Upper lobe of right lung (tissue), 1 donor: ENCODE measurements around the gene EYA3. TPM values are rescaled to one million over a fixed set of nuclear protein-coding genes. Genes with fewer than 3 reads are reported as not detected.
A peak's percentile ranks its signal among the peaks of the same experiment; 100 is the strongest.

ENCODE experiments used
- ATAC-seq: fragments of 200-7000 bp; cut with Tn5 transposase; one replicate; pipeline ENCODE4 v1.9.1; 2020; ENCODE audit warnings: mild to moderate bottlenecking, moderate library complexity
- DNase-seq: peaks from one replicate; pipeline ENCODE4 v3.0.0-alpha.2; 2020
- H3K27ac ChIP-seq: fragments of 200-600 bp; one replicate; pipeline ENCODE4 v1.8.0; 2022
- H3K27me3 ChIP-seq: fragments of 200-600 bp; one replicate; pipeline ENCODE4 v1.8.0; 2022; ENCODE audit warnings: mild to moderate bottlenecking
- H3K36me3 ChIP-seq: fragments of 200-600 bp; one replicate; pipeline ENCODE4 v1.8.0; 2022
- H3K4me1 ChIP-seq: fragments of 200-600 bp; one replicate; pipeline ENCODE4 v1.8.0; 2022
- H3K4me3 ChIP-seq: fragments of 200-600 bp; one replicate; pipeline ENCODE4 v1.8.0; 2022; ENCODE audit warnings: mild to moderate bottlenecking
- H3K9me3 ChIP-seq: fragments of 200-600 bp; one replicate; pipeline ENCODE4 v1.8.0; 2022
- intact Hi-C: fragments of 100-400 bp; cut with DNase I; formaldehyde crosslinking; loops from one replicate; pipeline ENCODE4 v1.11.0; 2022
- total RNA-seq: library from RNA; stranded (reverse); fragmentation: NEBNext Ultra II Directional; extraction: Animal tissue kit (Norgen Biotek cat#: 25700); gene quantifications from one replicate; pipeline ENCODE4 v1.2.1, GENCODE V29; 2021
- TF ChIP-seq, protein P1 (sequence below): fragments of 200-600 bp; IDR thresholded peaks from one replicate; pipeline ENCODE4 v1.8.0; 2022; ENCODE audit warnings: antibody characterized with exemption
- donor health status: DM: no; HTN: yes; CAD: no; lungs with severe emphysema.

Gene EYA3
- total RNA-seq, 1 donor from 2014 or later: 21.0 TPM

DNA sequence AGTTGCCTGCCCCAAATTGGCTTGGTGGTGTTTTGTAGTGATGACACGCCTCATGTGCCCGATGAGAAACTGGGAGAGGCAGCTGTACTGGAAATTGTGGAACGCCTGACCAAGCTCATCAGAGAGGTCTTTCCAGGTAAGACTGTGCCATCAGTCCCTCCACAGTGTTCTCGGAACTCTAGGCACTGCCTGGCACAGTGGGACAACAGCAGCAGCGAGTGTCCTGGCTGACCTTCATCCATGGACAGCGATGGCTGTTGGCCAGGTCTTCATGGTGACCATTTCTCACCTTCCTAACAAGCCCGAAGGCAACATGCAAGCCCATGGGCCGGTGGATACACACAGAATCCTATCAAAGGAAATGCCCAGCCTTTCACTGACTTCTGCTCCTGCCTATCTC is 139.4 kb downstream of the EYA3 start:
- Histone ChIP-seq H3K4me1 (peaks cover under 1% of the 10 kb centered on the region), H3K4me3 (no peak overlapping the region), H3K27ac (no peak overlapping the region), H3K36me3 (no peaks in the 10 kb centered on the region), H3K27me3 (no peaks in the 10 kb centered on the region), H3K9me3 (no peaks in the 10 kb centered on the region)
- no peak for DNase-seq
- TF ChIP-seq, protein P1, sequence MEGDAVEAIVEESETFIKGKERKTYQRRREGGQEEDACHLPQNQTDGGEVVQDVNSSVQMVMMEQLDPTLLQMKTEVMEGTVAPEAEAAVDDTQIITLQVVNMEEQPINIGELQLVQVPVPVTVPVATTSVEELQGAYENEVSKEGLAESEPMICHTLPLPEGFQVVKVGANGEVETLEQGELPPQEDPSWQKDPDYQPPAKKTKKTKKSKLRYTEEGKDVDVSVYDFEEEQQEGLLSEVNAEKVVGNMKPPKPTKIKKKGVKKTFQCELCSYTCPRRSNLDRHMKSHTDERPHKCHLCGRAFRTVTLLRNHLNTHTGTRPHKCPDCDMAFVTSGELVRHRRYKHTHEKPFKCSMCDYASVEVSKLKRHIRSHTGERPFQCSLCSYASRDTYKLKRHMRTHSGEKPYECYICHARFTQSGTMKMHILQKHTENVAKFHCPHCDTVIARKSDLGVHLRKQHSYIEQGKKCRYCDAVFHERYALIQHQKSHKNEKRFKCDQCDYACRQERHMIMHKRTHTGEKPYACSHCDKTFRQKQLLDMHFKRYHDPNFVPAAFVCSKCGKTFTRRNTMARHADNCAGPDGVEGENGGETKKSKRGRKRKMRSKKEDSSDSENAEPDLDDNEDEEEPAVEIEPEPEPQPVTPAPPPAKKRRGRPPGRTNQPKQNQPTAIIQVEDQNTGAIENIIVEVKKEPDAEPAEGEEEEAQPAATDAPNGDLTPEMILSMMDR: no peak
- intact Hi-C loops: no loop called here
- ATAC-seq: no peak

DNA sequence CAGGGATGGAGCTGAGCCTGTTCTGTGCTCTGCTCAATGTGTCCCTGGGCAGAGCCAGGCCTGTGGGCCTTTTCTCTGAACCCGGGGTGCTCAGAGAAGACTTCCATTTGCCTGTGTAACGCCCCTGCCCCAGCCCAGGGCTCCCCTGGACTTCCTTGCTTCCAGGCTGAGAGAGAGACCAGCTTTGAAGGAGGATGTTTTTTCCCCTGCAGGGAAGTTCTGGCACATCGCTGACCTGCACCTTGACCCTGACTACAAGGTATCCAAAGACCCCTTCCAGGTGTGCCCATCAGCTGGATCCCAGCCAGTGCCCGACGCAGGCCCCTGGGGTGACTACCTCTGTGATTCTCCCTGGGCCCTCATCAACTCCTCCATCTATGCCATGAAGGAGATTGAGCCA is 143.4 kb downstream of the EYA3 start:
- TF ChIP-seq, protein P1: no peak
- DNase-seq: no peak
- intact Hi-C loops: no loop called here
- Histone ChIP-seq H3K36me3 (no peaks in the 10 kb centered on the region), H3K27ac (no peak overlapping the region), H3K27me3 (no peaks in the 10 kb centered on the region), H3K9me3 (no peaks in the 10 kb centered on the region), H3K4me1 (peaks cover 11% of the 10 kb centered on the region), H3K4me3 (no peak overlapping the region)
- no peak for ATAC-seq

DNA sequence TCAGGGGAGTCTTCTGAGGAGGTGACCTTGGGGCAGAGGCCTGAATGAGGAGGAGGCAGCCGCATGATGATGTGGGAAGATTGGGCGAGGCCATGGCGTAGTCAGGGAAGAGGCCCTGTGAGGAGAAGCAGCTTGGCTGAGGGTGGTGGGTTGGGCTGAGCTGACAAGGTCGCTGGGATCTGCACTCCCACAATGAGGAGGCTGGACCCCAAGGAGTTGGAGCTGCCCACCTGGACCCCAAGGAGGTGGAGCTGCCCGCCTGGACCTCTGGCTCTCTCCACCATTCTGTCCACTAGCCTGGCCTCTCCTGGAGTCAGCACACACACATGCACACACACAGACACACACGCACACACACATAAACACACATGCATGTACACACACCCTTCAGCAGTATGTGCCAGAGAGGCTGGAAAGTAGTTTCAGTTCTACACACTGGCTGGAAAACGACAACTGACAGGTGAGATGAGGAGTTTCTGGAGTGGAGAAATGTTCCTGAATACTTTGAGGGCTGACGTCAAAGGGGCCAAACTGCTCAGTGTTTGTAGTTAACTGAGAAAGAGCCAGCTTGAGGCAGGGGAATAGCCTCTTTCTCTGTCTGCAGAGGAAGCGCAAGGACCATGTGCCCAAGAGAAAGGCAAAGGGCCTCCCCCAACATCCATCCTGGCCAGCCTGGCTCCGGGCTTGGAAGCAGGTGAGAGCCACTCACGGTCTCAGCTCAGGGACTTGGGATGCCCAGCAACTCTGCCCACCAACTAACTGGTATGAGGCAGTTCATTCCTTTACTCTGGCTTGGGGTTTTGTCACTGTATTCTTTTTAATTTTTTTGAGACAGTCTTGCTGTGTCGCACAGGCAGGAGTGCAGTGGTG is 146.5 kb downstream of the EYA3 start:
- Histone ChIP-seq H3K4me1 (peaks cover 11% of the 10 kb centered on the region), H3K36me3 (no peaks in the 10 kb centered on the region), H3K27ac (peak overlapping the region; percentile 72), H3K27me3 (no peaks in the 10 kb centered on the region), H3K9me3 (no peaks in the 10 kb centered on the region), H3K4me3 (no peak overlapping the region)
- ATAC-seq (peak; percentile 13), DNase-seq (no peak)
- TF ChIP-seq, protein P1: no peak
- intact Hi-C loops: no loop called here

DNA sequence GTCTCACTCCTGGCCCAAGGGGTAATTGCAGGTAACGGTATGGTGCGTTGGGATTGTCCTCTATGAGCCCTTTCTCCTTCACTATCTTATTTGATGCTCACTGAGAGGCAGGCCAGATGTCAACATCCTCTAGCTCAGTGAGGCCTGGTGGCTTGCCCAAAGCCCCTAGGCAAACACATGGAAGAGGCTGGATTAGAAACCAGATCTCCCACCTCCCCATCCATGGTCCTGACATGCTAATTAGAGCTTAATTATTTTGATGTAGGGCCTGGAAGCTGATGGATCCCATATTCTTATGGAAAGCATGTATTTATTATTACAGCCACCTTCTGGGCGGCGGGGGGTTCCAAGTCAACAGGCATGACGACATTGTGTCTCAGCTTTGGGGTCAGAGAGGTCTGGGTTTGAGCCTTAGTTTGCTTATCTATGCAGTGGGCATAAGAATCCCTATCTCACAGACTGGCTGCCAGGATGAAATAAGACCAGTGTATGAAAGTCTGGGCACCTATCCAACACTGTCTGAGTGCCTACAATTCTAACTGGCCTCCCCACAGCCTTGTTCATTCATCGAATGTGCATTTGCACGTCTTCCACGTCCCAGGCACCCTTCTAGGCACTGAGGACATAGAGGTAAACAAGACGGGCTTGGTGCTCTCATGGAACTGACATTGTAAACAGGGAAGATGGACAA is 147.4 kb downstream of the EYA3 start:
- DNase-seq (no peak), ATAC-seq (no peak)
- peak overlapping the region; percentile 30 for H3K27ac ChIP-seq
- no peaks in the 10 kb centered on the region for H3K27me3 ChIP-seq
- no peak overlapping the region for H3K4me3 ChIP-seq
- intact Hi-C loops: no loop called here
- peaks cover 11% of the 10 kb centered on the region for H3K4me1 ChIP-seq
- TF ChIP-seq, protein P1: no peak
- H3K36me3 ChIP-seq: no peaks in the 10 kb centered on the region
- no peaks in the 10 kb centered on the region for H3K9me3 ChIP-seq

DNA sequence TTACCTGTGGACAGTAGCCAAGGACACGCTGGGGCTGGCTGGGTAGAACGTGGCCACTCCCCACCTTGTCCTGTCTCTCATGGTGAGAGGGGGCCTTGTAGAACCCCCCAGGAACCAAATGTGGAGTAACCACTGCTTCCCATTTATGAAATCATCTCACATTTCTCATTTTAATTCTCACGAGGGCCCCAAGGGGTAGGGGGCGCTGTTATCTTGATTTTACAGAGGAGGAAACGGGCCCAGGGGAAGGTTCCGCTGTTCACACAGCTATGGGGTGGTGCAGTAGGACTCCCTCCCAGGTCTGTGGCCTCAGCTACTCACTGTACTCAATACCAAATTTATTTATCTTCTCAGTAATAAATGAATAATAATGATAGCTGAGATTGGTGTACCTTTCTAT is 148.1 kb downstream of the EYA3 start:
- DNase-seq: no peak
- TF ChIP-seq, protein P1: peak; percentile 49
- intact Hi-C loops: no loop called here
- no peak overlapping the region for H3K4me3 ChIP-seq
- H3K27ac ChIP-seq: no peak overlapping the region
- H3K9me3 ChIP-seq: no peaks in the 10 kb centered on the region
- peak; percentile 59 for ATAC-seq
- H3K4me1 ChIP-seq: peaks cover 11% of the 10 kb centered on the region
- H3K36me3 ChIP-seq: no peaks in the 10 kb centered on the region
- H3K27me3 ChIP-seq: no peaks in the 10 kb centered on the region
